Stimulated activated CD4-positive, alpha-beta T cell treated with anti-CD3 and anti-CD28 coated beads, Interleukin-15, amount 100 ng/mL, for 24 hours (primary cell): ENCODE measurements around the gene STAG1.
"Not testable (repeated sequence)": the region's sequence is repeated elsewhere in the genome, so short reads cannot be mapped to it uniquely, and the experiment has no call there.

Experiments used
- DNase-seq: peaks from one replicate; pipeline ENCODE4 v3.0.0-alpha.2; 2020

STAG1 gene

GRCh38 chr3:136698361-136698760, 53.8 kb downstream of the STAG1 start:
- no peak for DNase-seq

GRCh38 chr3:136696797-136697196, 55.4 kb downstream of the STAG1 start:
- no peak for DNase-seq

- DNase-seq = no peak
These were observed 57.9 kb downstream of the STAG1 start for GRCh38 chr3:136694321-136694720.

DNA sequence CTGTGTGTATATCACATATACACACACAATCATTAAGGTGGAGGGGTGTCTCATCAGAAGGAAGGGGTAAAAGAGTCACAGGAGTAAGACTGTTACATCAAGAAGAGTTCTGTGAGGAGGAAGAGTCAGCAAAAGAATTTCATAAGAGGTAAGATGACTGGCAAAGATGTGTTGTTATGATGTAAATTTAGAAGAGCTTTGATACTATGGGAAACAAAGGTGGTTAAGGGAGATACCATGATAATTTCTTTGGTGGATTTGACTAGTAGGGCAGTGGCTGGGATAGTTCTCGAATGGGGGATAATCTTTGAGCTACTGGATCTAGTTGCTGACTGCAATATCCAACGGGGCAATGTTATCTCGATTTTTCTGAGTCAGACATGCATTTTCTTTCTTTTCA, 61.6 kb downstream of the STAG1 start:
- no peak for DNase-seq

DNA sequence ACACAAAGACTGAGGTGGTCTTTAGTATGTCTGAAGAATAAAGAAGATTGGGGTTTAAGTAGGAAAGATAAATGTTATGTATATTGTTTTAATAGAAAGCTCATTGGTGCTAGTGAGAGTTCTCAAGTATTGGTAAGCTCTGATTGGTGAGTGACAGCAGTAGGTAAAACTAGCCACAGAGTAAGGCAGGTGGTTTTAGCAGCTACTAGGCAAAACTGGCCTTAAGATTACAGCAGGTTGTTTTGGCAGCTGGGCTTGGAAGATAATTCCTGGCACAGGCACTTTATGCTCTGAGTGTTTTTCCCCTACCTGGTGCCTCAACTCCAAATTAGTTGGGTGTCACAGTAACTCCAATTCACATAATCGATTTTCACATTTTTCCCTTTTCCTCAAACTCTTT, 66.3 kb downstream of the STAG1 start:
- DNase-seq = no peak

GRCh38 chr3:136682740-136683312, 69.4 kb downstream of the STAG1 start:
- DNase-seq = no peak

DNA sequence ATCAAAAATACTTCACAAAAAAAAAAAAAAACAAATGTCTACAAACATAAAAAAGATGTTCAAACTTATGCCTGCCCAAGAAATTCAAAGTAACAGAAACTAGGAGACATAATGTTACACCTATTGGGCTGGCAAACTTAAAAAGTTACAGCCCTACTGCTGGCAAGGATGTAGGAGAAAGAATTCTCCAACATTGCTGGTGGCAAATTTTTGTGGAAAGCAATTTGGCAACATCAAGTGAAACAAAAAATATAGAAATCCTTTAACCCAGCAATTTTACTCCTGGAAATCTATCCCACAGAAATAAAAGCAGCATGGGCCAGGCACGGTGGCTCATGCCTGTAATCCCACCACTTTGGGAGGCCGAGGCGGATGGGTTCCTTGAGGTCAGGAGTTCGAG, 73.2 kb downstream of the STAG1 start:
- DNase-seq = no peak

GRCh38 chr3:136676009-136676408, 76.2 kb downstream of the STAG1 start:
- no peak for DNase-seq

DNA sequence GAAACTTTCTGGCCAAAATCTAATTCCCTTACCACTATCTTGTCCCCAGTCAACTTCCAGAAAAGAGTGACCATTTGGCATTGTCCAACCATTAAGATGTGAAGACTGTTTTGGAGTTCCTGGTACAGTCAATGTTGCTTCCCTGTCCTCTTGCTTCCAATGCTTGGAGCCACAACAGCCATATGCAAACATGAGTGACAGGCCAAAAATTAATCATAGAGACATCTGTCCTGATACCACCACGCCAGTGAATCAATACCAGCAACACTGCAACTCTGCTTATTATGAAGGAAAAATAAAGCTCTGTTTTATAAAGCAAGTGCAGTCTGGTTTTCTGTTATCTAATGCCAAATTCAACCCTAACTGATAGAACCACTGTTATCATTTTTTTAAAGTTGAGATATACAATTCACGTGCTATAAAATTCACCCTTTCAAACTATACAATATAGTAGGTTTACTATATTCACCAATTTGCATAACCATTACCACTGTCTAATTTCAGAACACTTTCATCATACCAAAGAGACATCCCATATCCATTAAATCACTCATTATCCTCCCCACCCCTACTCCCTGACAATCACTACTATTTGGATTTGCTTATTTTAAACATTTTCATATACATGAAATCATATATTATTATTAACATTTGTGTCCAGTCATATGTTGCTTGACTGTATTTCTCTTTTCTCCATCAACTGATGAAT, 76.9 kb downstream of the STAG1 start:
- DNase-seq = no peak

DNA sequence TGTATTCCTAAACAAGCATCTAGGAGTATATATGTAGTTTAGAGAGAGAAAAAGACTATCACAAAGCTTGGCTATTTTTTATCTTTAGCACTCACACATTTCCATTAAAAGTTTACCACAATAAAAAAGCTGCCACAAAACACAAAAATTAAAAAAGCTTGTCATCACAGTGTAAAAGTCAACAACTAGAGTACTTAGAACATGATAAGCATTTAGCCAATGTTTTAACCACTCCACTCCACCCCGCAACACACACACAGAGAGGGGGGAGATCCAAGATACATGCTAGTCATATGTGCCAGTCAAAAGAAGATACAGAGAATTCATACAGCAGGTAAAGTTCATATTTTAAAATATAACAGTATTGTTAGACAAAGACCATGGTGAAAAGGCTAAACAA, 79.7 kb downstream of the STAG1 start:
- no peak for DNase-seq

- DNase-seq = no peak
These were observed 80.3 kb downstream of the STAG1 start for GRCh38 chr3:136671921-136672320.

- no peak for DNase-seq
These were observed 82.0 kb downstream of the STAG1 start for GRCh38 chr3:136670166-136670565.

GRCh38 chr3:136667081-136667480, 85.1 kb downstream of the STAG1 start:
- DNase-seq = no peak

GRCh38 chr3:136666301-136666700, 85.9 kb downstream of the STAG1 start:
- not testable (repeated sequence) for DNase-seq

- DNase-seq = no peak
These were observed 87.4 kb downstream of the STAG1 start for GRCh38 chr3:136664771-136665170.

- no peak for DNase-seq
These were observed 90.9 kb downstream of the STAG1 start for GRCh38 chr3:136661282-136661681.

DNA sequence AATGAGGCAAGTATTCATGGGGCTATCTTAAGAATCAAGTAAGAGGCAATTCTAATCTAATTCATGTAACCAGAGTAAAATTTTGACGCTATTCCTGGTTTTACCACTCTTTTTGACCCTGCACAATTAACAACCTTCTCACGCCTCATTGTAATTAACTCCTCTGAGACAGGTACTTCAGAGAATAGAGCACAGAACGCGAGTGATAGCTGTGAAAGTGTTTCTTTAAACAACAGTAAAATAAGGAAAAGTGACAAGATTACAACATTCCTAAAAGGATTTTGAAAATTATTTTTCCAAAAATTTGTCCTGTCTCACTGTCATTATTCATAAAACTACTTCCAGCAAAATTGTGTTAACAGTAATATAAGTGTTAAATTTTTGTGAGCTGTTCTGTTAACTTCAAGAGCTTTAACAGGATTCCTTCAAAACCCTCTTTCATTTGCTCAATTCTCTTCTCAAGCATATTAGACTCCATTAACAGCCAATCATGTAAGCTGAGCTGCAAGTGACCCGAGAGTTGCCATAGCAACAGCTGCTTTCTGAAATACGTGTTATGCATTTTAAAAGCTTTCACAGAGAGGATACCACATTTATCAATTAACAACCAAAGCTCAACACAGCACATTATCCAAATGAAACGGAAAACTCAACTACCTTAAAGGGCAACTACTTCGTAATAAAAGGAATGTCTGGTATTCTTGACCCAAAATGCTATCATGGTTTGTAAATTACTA, 93.1 kb downstream of the STAG1 start:
- no peak for DNase-seq

GRCh38 chr3:136657526-136657925, 94.7 kb downstream of the STAG1 start:
- no peak for DNase-seq

DNA sequence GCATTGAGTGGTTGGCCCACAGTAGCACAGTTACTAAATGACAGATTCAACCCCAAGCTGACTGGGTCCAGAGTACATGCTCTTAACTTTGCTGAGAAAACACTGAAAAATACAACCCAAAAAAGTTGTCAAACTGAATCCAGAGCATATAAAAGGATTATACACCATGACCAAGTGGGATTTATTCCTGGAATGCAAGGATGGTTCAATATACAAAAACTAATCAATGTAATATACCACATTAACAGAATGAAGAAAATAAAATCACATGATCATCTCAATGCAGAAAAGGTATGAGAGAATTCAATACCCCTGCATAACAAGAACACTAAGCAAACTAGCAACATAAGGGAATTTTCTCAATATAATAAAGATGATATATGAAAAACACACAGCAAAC, 98.5 kb downstream of the STAG1 start:
- DNase-seq = no peak

- DNase-seq = no peak
These were observed 100.6 kb downstream of the STAG1 start for GRCh38 chr3:136651581-136651980.

- DNase-seq = no peak
These were observed 101.7 kb downstream of the STAG1 start for GRCh38 chr3:136650461-136650860.

- DNase-seq = no peak
These were observed 106.3 kb downstream of the STAG1 start for GRCh38 chr3:136645915-136646314.

GRCh38 chr3:136644212-136644611, 108.0 kb downstream of the STAG1 start:
- no peak for DNase-seq

DNA sequence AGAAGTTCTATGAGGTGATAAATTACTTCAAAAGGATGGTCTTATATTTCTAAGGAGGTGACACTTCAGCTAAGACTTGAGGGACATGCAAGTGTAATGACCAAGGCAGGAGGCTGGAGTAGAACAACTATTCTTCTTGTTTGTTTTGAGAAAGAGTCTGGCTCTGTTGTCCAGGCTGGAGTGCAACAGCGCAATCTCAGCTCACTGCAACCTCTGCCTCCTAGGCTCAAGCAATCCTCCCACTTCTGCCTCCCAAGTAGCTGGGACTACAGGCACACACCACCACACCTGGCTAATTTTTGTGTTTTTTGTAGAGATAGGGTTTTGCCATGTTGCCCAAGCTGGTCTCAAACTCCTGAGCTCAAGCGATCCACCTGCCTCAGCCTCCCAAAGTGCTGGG, 108.8 kb downstream of the STAG1 start:
- DNase-seq = not testable (repeated sequence)
